MM.1S (cell line): ENCODE measurements around the gene SLC23A2.

Source experiments
- CTCF ChIP-seq: fragments of 300-600 bp; sonication (generic); IDR thresholded peaks from 2 replicates; pipeline ENCODE4 v1.5.1; 2016; ENCODE audit warnings: antibody characterized with exemption, low read length, mixed read lengths
- EZH2phosphoT487 ChIP-seq: fragments of 300-600 bp; sonication (generic); IDR thresholded peaks from 2 replicates; pipeline ENCODE4 v1.6.1; 2018; ENCODE audit warnings: antibody characterized with exemption, low read length

- TF ChIP-seq CTCF (no peak), EZH2phosphoT487 (no peak)
These were observed 168.8 kb downstream of the SLC23A2 start for GRCh38 chr20:4832469-4832868.
